ENCODE data around the gene HYAL1. TPM values are rescaled to one million over a fixed set of nuclear protein-coding genes. Genes with fewer than 3 reads are reported as not detected.

HYAL1 gene
- total RNA-seq, 4 donors from 2014 or later: 1.8 to 13.8 (median 3.8) TPM

DNA sequence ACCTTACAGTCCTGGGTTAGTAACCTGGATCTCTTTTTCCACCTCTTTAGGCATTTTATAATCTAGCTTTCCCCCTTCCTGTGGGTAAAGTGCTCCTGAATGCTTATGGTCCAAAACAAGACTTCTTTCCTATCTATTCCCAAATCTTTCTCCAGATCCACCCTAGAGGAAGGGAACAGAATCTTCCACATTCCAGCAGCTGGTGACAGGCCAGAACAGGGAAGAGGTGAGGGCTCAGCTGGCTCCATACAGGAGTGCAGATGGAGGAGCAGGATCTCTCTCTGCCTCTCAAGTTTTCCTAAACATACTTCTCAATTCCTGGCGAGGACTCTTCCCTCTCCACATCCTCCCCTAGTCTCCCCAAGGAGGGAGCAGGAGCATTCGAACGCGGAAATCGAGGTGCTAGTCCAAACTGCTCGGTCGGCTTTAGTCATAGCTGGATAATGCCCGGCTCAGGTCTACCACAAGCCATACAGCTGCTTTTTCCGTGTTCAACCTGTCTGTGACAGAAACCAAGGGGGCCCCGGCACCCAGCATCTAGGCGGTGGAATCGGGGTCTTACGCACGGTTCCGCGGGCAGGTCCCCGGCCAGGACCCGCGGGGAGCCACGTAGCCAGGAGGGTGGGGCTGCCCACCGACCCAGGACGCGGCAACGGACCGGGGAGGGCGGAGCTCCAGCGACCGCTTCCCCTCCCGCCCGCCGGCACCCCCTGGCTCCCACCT, 33.2 kb upstream of the HYAL1 start:
- Histone ChIP-seq H3K4me3 (peak overlapping the region; percentile 49 to 91 (median 60)), H3K9me3 (no peaks in the 10 kb centered on the region), H3K4me1 (peaks cover 26 to 71% (median 58%) of the 10 kb centered on the region in 4 donors), H3K27ac (peak overlapping the region; percentile 93 to 99 (median 98)), H3K36me3 (peaks cover 0 to 1% (median under 1%) of the 10 kb centered on the region in 4 donors), H3K27me3 (no peaks in the 10 kb centered on the region)
- 1% methylated on average over 21 of the region's 31 CpGs; no CpG with 5 or more reads in 1 of the 2 donors for WGBS, 2 donors (ENCODE audit: low coverage in 1 of 2)
- no peak for DNase-seq
- in situ Hi-C loops (cut with MboI; ENCODE audit: low pct_ligation_motif_present in 1 of 4, low pct_unique_long_range_greater_than_20kb in 1 of 4, low sequenced_read_pairs in 3 of 4) (no loop called here), intact Hi-C loops (cut with DNase I; ENCODE audit: low total_unique reads) (loop anchor here (10.0 kb wide), 1 partner anchor 1948 kb away; the partner anchor contains the start of gene GLYCTK)
- TF ChIP-seq POLR2A (IDR thresholded peaks at IDR 0.05): no peak
- TF ChIP-seq, protein P1, sequence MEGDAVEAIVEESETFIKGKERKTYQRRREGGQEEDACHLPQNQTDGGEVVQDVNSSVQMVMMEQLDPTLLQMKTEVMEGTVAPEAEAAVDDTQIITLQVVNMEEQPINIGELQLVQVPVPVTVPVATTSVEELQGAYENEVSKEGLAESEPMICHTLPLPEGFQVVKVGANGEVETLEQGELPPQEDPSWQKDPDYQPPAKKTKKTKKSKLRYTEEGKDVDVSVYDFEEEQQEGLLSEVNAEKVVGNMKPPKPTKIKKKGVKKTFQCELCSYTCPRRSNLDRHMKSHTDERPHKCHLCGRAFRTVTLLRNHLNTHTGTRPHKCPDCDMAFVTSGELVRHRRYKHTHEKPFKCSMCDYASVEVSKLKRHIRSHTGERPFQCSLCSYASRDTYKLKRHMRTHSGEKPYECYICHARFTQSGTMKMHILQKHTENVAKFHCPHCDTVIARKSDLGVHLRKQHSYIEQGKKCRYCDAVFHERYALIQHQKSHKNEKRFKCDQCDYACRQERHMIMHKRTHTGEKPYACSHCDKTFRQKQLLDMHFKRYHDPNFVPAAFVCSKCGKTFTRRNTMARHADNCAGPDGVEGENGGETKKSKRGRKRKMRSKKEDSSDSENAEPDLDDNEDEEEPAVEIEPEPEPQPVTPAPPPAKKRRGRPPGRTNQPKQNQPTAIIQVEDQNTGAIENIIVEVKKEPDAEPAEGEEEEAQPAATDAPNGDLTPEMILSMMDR (IDR thresholded peaks at IDR 0.05): peak in 1 of 5 experiments; percentile 26

DNA sequence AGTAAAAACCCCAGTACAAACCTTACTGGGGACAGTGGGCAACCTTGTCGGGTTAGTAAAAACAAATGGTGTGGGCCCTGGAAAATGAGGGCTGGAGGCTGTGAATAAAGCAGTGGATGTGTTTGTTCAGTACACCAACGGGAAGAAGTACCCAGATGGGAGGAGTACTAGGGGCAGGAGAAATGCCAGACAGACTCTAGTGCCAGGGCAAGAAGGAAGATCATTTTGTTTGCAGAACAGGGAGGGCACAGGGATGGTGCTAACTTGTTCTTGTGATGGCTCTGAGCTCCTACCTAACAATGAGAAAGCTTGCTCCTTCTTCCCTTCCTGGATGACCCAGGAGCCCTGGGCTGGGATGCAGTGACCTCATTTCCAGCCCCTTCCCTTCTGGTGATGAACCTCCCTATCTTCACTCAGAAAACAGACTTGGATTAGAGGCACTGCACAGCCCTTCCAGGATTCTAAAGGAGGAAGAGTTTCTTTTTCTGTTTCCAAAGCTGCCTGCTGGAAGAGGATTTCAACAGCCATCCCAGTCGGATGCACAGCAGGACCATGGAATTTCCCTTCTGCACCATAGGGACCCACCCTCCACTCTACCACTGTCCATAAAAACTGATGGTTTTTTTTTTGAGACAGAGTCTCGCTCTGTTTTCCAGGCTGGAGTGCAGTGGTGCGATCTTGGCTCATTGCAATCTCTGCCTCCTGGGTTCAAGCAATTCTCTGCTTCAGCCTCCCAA, 31.1 kb upstream of the HYAL1 start:
- TF ChIP-seq EP300 (IDR thresholded peaks at IDR 0.05; ENCODE audit: low read depth) (no peak), POLR2A (IDR thresholded peaks at IDR 0.05) (no peak), POLR2AphosphoS5 (IDR thresholded peaks at IDR 0.05) (no peak)
- TF ChIP-seq, protein P1 (IDR thresholded peaks at IDR 0.05): no peak
- Histone ChIP-seq H3K27me3 (no peaks in the 10 kb centered on the region), H3K36me3 (peaks cover 0 to 21% (median 5%) of the 10 kb centered on the region in 4 donors), H3K9me3 (no peaks in the 10 kb centered on the region), H3K4me3 (no peak overlapping the region), H3K4me1 (peaks cover 20 to 50% (median 43%) of the 10 kb centered on the region in 4 donors), H3K27ac (peak overlapping the region; percentile 93 to 99 (median 98))
- DNase-seq: no peak
- in situ Hi-C loops (cut with MboI; ENCODE audit: low pct_ligation_motif_present in 1 of 4, low pct_unique_long_range_greater_than_20kb in 1 of 4, low sequenced_read_pairs in 3 of 4) (no loop called here), intact Hi-C loops (cut with DNase I; ENCODE audit: low total_unique reads) (loop anchor here (10.0 kb wide), 1 partner anchor 1950 kb away; the partner anchor contains the start of gene GLYCTK)
- 44 to 60% methylated on average over 2 to 5 of the region's 5 CpGs for WGBS, 2 donors (ENCODE audit: low coverage in 1 of 2)

DNA sequence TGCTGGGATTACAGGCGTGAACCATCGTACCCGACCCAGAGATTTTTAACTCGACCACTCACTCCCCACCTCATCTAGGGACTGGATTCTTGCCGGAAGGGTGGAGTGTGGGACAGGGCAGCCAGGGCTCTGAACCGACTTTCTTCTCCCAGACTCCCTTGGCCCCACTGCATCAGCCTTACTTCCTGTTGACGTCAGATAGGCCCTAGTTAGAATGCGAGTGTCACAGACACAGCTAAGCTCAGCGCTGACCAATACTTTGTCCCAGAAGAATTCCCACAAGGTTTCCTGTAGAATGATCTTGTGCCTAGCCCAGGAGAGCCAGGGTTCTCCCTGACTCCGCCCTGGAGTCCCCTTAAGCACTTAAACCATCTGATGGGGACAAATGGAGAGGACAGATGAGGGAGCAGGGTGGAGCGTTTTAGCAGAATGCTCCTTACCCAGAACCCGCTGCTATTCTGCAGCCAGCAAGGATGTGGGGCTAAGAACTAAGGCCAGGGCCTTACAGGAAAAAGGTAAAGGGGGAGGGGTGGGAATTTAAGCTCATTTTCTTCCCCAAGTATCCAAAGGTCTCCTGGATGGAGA, 30.5 kb upstream of the HYAL1 start:
- no peaks in the 10 kb centered on the region for H3K27me3 ChIP-seq
- H3K9me3 ChIP-seq: no peaks in the 10 kb centered on the region
- TF ChIP-seq POLR2AphosphoS5 (IDR thresholded peaks at IDR 0.05) (no peak), POLR2A (IDR thresholded peaks at IDR 0.05) (no peak), EP300 (IDR thresholded peaks at IDR 0.05; ENCODE audit: low read depth) (no peak)
- TF ChIP-seq, protein P1 (IDR thresholded peaks at IDR 0.05): no peak
- WGBS, 2 donors (ENCODE audit: low coverage in 1 of 2): 66 to 93% methylated on average over 5 to 12 of the region's 12 CpGs
- peaks cover 20 to 50% (median 44%) of the 10 kb centered on the region in 4 donors for H3K4me1 ChIP-seq
- H3K4me3 ChIP-seq: no peak overlapping the region
- peaks cover 0 to 22% (median 5%) of the 10 kb centered on the region in 4 donors for H3K36me3 ChIP-seq
- DNase-seq: no peak
- in situ Hi-C loops (cut with MboI; ENCODE audit: low pct_ligation_motif_present in 1 of 4, low pct_unique_long_range_greater_than_20kb in 1 of 4, low sequenced_read_pairs in 3 of 4) (no loop called here), intact Hi-C loops (cut with DNase I; ENCODE audit: low total_unique reads) (loop anchor here (10.0 kb wide), 1 partner anchor 1951 kb away; the partner anchor contains the start of gene GLYCTK)
- H3K27ac ChIP-seq: peak overlapping the region; percentile 93 to 99 (median 98)

Measured in transverse colon (tissue), 4 donors.